Measurements from ENCODE around the gene DPEP3.
"Not testable (repeated sequence)": the region's sequence is repeated elsewhere in the genome, so short reads cannot be mapped to it uniquely, and the experiment has no call there.

DPEP3 gene

DNA sequence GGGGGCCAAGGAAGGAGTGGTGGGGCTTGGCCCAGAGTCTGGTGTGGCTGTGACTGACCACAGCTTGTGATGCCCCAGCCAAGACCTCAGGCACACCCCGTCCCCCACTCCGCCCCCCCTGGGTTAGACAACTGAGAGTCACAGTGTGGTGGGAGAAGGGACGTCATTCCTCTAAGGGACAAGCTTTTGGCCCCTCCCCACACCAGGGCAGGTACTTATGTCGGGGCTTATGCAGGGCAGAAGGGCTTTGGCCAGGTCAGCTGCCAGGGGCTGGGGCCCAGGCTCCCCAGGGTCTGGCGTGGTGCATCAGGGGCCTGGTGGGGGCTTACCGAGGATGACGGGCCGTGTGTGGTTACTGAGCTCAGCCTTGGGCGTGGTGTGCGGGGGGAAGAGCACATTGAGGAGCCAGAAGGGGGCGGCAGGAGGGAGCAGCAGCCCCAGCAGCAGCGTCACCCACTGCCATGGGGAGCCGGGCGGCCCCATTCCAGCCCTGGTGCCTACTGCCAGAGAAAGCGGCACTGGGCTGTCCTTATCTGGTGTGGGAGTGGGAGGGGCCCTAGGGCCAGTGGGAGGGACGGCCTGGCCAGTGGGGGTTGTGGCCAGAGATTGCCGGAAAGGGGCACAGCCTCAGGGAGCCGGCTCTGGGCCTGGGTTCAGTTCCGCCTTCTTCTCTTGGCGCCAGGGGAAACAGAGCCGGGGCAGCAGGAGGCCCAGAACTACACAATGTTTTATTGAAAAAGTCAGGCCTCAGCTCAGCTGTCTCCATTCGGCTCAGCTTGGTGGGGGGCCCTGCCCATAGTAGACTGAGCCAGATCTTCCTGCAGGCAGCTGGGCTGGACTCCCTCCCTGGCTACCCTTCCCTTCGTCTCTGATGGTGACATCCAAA is 36.4 kb downstream of the DPEP3 start, which contains the start of gene LCAT:
LCAT (minus strand) TSS at position 502 of the 886 bp plus-strand sequence; CDS start at position 483, 19 bp downstream.
- DNase-seq, result no peak

GRCh38 chr16:67943256-67943618 is 37.1 kb downstream of the DPEP3 start:
- DNase-seq, result no peak

- DNase-seq, result no peak
These were observed 37.6 kb downstream of the DPEP3 start for GRCh38 chr16:67942510-67943255.

GRCh38 chr16:67942200-67942509 is 38.1 kb downstream of the DPEP3 start:
- no peak for DNase-seq

- DNase-seq, result no peak
These were observed 38.7 kb downstream of the DPEP3 start for GRCh38 chr16:67941469-67942199.

DNA sequence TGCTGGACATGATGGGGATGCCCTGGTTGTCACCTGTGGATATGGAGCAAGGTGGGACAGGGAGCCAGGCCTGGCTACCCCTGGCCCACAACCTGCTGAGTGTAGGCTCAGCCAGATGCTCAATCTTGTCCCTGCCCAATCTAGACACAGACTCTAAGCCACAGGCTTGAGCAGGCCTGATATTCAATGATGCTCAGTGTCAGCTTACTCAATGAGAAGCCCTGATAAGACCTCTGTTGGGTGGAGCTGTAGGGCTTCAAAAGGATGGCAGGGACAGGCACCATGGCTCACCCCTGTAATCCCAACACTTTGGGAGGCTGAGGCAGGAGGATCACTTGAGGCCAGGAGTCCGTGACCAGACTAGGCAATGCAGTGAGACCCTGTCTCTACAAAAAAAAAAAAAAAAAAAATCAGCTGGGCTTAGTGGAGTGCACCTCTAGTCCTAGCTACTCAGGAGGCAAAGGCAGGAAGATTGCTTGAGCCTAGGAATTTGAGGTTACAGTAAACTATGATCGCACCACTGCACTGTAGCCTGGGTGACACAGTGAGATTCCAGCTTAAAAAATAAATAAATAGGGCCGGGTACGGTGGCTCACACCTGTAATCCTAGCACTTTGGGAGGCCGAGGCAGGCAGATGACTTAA is 39.7 kb downstream of the DPEP3 start:
- DNase-seq, result no peak

GRCh38 chr16:67939507-67940445 is 40.5 kb downstream of the DPEP3 start:
- DNase-seq, result no peak

- DNase-seq, result not testable (repeated sequence)
These were observed 42.6 kb downstream of the DPEP3 start for GRCh38 chr16:67937713-67938112.

- peak; percentile 84 for DNase-seq
These were observed 43.3 kb downstream of the DPEP3 start for GRCh38 chr16:67936880-67937605.

DNA sequence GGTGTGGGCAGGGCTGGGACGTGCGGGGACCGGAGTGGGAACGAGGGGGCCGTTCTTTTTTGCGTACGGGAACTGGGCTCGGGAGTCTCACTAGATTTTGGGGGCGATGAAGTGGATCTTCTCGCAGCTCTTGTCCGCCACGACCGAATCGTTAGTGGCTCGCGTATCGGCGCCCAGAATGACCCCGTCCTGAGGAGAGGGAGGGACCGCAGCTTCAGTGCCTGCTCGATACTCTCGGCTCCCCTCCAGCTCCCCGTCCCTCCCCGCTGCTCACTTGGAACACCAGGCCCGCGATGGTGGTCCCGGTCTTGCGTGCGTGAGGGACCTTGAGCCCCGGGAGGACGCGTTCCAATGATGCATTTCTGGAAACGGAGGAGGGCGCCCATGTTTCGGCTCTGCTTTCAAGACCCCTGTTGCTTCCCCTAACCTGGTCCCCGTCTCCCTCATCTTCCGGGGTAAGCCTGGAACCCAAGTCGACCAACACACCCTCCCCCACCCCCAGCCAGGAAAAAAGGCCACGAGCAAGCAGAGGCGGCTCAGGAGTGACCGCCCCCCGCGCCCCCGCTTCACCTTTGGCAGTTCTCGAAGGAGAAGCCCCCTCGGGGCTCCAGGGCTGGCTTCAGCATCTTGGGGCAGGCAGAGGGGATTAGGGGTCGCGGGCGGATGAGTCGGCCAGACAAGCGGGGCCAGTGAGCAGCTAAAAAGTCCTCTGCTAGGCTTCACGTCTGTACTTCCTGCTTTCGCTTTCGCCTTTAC is 44.0 kb downstream of the DPEP3 start, which contains the start of gene PSMB10:
PSMB10 (minus strand) TSS at position 727 of the 756 bp plus-strand sequence; CDS start at position 626, 101 bp downstream.
- no peak for DNase-seq

DNA sequence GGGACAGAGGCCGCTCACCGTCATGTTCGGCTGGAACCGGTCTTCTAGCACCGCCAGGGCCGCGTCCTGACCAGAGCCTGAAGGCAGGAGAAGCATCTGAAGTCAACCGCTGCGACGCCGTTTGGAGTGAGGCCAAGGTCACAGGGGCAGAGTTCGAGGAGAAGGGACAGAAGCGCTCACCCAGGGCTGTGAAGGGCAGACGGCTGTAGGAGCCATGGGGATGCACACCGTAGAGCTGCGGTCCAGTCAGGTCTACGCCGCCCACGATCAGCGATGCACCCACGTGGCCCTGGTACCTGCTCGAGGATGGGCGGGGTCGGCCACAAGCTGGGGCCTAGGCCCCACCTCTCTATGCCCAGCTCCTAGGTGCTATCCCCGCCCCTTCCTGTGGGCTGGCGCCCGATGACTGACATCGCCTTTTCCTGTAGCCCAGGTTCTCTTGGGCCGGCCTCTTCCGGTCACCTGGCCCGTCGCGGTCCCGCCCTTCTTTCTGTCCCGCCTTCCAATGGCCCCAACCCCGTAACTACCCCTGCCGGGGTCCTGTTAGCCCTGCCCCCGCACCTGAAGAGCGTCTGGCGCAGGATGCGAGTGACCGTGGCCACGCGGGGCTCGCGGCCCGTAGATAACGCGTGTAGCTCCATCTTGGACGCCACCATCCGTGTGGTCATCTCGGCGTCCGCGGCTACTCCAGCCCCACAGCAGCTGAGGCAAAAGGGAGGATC is 44.7 kb downstream of the DPEP3 start:
- peak; percentile 65 for DNase-seq

DNA sequence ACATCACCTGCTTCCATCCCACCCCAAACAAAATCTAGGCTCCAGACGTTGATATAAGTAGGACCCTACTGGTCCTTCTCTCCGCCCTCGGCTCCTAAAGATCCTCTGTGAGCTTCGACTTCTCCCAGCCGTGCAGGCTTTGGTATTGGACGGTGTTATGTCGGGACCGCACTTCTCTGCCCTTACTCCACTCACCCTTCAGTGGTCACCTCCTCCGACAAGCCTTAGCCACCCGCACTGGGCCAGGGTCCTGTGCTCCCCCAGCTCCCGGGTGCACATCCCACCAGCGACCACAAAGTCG is 45.2 kb downstream of the DPEP3 start:
- DNase-seq, result no peak

GRCh38 chr16:67934306-67935100 is 45.8 kb downstream of the DPEP3 start:
- no peak for DNase-seq

GRCh38 chr16:67933805-67934204 is 46.5 kb downstream of the DPEP3 start:
- no peak for DNase-seq

GRCh38 chr16:67932462-67932840 is 47.8 kb downstream of the DPEP3 start:
- no peak for DNase-seq

DNA sequence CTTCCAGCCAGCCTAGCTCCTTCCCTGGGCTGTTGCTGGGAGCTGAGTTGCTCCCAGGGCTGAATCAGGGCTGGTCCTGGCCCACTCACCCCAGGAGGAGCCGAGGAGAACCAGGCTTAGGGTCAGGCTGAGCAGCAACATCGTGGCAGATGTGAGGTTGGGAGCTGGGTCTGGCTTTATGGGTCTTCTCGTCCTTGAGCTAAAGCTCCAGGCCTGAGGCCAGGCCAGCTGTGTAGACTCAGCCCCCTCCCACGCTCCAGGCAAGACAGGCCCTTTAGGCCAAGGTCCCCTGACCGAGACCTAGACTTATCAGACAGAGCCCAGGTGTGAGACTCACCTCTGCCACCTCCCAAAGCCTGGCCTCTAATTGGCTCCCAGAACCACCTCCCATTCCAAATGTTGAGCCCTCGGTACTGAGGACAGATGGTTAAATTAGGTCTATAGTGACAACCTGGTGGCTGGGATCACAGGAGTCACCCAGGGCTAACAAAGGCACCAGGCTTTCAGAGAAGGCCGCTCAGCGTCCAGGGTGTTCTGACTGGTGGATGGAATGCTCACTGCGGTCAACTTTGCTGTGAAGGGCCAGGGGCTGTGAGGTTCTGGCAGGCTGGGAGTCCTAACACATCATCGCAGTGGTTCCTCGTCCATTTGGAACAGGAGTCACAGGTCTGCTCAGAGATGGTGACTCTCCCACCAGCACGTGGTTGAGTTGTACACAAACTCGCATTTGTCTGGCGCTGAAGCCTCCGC is 48.4 kb downstream of the DPEP3 start, which contains the start of gene CTRL:
CTRL (minus strand) TSS at position 151 of the 750 bp plus-strand sequence; CDS start at position 141, 10 bp downstream.
- no peak for DNase-seq

DNA sequence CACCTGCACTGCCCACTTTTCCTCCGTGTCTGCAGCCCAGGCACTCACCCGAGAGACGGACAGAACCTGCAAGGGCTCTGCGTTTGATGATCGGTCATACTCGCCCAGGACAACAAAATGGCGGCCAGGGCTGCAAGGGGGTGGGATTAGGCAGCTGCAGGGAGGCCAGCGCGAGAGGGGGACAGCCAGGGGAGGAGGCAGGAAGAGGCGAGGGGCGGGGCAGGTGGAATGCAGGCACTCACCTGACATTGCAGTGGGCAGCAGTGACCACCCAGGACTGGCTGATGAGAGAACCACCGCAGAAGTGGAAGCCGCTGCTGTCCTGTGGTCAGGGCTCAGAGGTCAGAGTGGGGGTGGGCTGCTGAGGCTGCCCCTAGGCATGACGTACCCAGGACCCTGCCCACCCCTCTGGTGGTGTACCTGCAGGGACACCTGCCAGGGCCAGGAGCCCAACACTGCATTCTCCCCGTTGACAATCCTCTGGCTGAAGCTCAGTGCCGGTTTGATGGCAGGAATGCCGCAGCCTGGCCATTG is 49.6 kb downstream of the DPEP3 start:
- no peak for DNase-seq

- no peak for DNase-seq
These were observed 50.1 kb downstream of the DPEP3 start for GRCh38 chr16:67930191-67930590.
